OCI-LY1 (cell line): ENCODE data around the gene OR52K2.

Experiments
- CTCF ChIP-seq: fragments of 200-600 bp; sonication (generic), shearing (Covaris generic); IDR thresholded peaks from 2 replicates; pipeline ENCODE4 v1.5.1; 2017; ENCODE audit warnings: mild to moderate bottlenecking, antibody characterized with exemption, low read length, moderate library complexity, mixed read lengths
- EZH2 ChIP-seq: fragments of 200-600 bp; sonication (generic), shearing (Covaris generic); IDR thresholded peaks from 2 replicates; pipeline ENCODE4 v1.8.0; 2017; ENCODE audit warnings: borderline replicate concordance, mixed run types, mild to moderate bottlenecking, antibody characterized with exemption, low read length, moderate library complexity, mixed read lengths

DNA sequence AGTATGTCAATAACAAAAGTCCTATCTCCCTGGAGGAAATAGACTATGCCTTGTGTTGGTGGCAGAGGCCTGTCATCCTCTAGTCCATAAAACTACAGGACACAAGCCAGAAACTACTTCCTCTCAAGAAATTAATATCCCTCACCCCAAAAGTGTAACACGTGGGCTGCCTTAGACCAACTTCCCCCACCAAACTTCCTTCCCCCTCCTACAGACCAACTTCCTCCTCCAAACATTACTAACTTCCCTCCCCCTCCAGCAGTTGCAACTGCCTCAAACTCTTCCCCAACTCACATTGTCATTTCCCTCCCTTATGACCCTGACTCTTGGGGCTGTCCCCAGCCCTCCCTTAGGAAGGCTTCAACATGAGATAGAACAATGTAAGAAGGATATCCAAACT, 6.3 kb downstream of the OR52K2 start:
- TF ChIP-seq CTCF (no peak), EZH2 (no peak)
